Neural cell (in vitro differentiated cells): ENCODE measurements around the gene HDAC7. TPM values are rescaled to one million over a fixed set of nuclear protein-coding genes. Genes with fewer than 3 reads are reported as not detected.

Source experiments
- H2AFZ ChIP-seq: fragments of 200-600, 300-800 bp; sonication (generic), shearing (Covaris generic); 2 replicates; pipeline ENCODE4 v1.6.0; 2014; ENCODE audit warnings: low read depth, mild to moderate bottlenecking, antibody characterized with exemption, low read length, moderate library complexity
- H3F3A ChIP-seq: fragments of 200-600 bp; shearing (Covaris generic); 2 replicates; pipeline ENCODE4 v1.6.1; 2016; ENCODE audit warnings: mild to moderate bottlenecking, moderate library complexity, mixed read lengths, antibody characterized with exemption, low read length; ENCODE audit not compliant: insufficient read depth, poor library complexity, severe bottlenecking
- H3K27ac ChIP-seq: fragments of 200-600, 300-800 bp; sonication (generic), shearing (Covaris generic); 2 replicates; pipeline ENCODE4 v1.5.1; 2014; ENCODE audit warnings: mild to moderate bottlenecking, low read length, moderate library complexity
- H3K27me3 ChIP-seq: fragments of 300-800, 200-600 bp; sonication (generic), shearing (Covaris generic); 2 replicates; pipeline ENCODE4 v1.6.0; 2014; ENCODE audit warnings: mild to moderate bottlenecking, low read depth, low read length, moderate library complexity; ENCODE audit not compliant: insufficient read depth
- H3K36me3 ChIP-seq: fragments of 300-800, 200-600 bp; sonication (generic), shearing (Covaris generic); 2 replicates; pipeline ENCODE4 v1.5.1; 2014; ENCODE audit warnings: mild to moderate bottlenecking, antibody characterized with exemption, low read length, moderate library complexity; ENCODE audit not compliant: insufficient read depth
- H3K4me2 ChIP-seq: fragments of 300-800, 200-600 bp; sonication (generic), shearing (Covaris generic); 2 replicates; pipeline ENCODE4 v1.6.0; 2014; ENCODE audit warnings: mild to moderate bottlenecking, low read length
- H3K4me3 ChIP-seq: fragments of 300-800, 200-600 bp; sonication (generic), shearing (Covaris generic); 2 replicates; pipeline ENCODE4 v1.5.1; 2014; ENCODE audit warnings: mild to moderate bottlenecking, low read length, moderate library complexity
- H3K79me2 ChIP-seq: fragments of 200-600 bp; shearing (Covaris generic); replicated peaks from 2 replicates; pipeline ENCODE4 v1.6.0; 2014; ENCODE audit warnings: mild to moderate bottlenecking, low read length, moderate library complexity; ENCODE audit not compliant: insufficient read depth
- H3K9ac ChIP-seq: fragments of 300-800, 200-600 bp; sonication (generic), shearing (Covaris generic); 2 replicates; pipeline ENCODE4 v1.6.1; 2016; ENCODE audit warnings: mild to moderate bottlenecking, low read length, mixed read lengths
- H3K9me2 ChIP-seq: fragments of 200-600 bp; shearing (Covaris generic); 2 replicates; pipeline ENCODE4 v1.6.1; 2016; ENCODE audit warnings: mild to moderate bottlenecking, low read length, mixed read lengths; ENCODE audit not compliant: insufficient read depth
- H3K9me3 ChIP-seq: fragments of 200-600, 300-800 bp; sonication (generic), shearing (Covaris generic); 2 replicates; pipeline ENCODE4 v1.6.1; 2016; ENCODE audit warnings: mild to moderate bottlenecking, mixed run types, low read length, moderate library complexity, mixed read lengths
- H4K20me1 ChIP-seq: fragments of 200-600 bp; shearing (Covaris generic); 2 replicates; pipeline ENCODE4 v1.6.1; 2016; ENCODE audit warnings: mild to moderate bottlenecking, mixed run types; ENCODE audit not compliant: insufficient read depth
- EP300 ChIP-seq: fragments of 450-650 bp; conservative IDR thresholded peaks from 2 replicates; pipeline ENCODE4 v1.6.1; 2014; ENCODE audit warnings: antibody characterized with exemption, mild to moderate bottlenecking, moderate library complexity; ENCODE audit not compliant: poor library complexity, severe bottlenecking
- EZH2 ChIP-seq: fragments of 200-600, 300-800 bp; shearing (Covaris generic), sonication (generic); IDR thresholded peaks from 2 replicates; pipeline ENCODE4 v1.6.1; 2014; ENCODE audit warnings: antibody characterized with exemption, low read length, borderline replicate concordance, mild to moderate bottlenecking; ENCODE audit not compliant: insufficient read depth, poor library complexity, severe bottlenecking
- MXI1 ChIP-seq: fragments of 450-650 bp; conservative IDR thresholded peaks from 2 replicates; pipeline ENCODE4 v1.6.1; 2014; ENCODE audit warnings: antibody characterized with exemption, mild to moderate bottlenecking; ENCODE audit not compliant: poor library complexity, severe bottlenecking
- POLR2AphosphoS5 ChIP-seq: IDR thresholded peaks from 2 replicates; pipeline ENCODE4 v1.6.1; 2012
- RAD21 ChIP-seq: fragments of 450-650 bp; conservative IDR thresholded peaks from 2 replicates; pipeline ENCODE4 v1.6.1; 2014; ENCODE audit warnings: antibody characterized with exemption, mild to moderate bottlenecking, moderate library complexity
- SMC3 ChIP-seq: fragments of 450-650 bp; conservative IDR thresholded peaks from 2 replicates; pipeline ENCODE4 v1.6.1; 2014; ENCODE audit warnings: antibody characterized with exemption, mild to moderate bottlenecking, moderate library complexity; ENCODE audit not compliant: poor library complexity
- TAF1 ChIP-seq: IDR thresholded peaks from 2 replicates; pipeline ENCODE4 v1.6.1; 2012; ENCODE audit warnings: low read depth
- polyA plus RNA-seq: library from polyadenylated mRNA; depleted of rRNA; stranded (reverse); fragments of >200 nt; gene quantifications from 2 replicates; pipeline ENCODE4 v1.2.3, GENCODE V29; 2014
- TF ChIP-seq, protein P1 (sequence below): fragments of 450-650 bp; IDR thresholded peaks from 2 replicates; pipeline ENCODE4 v1.5.1; 2014; ENCODE audit warnings: antibody characterized with exemption, mild to moderate bottlenecking, moderate library complexity; ENCODE audit not compliant: poor library complexity, severe bottlenecking
- TF ChIP-seq, protein P2 (sequence below): IDR thresholded peaks from 2 replicates; pipeline ENCODE4 v1.6.1; 2012; ENCODE audit warnings: borderline replicate concordance

HDAC7 gene
- polyA plus RNA-seq, 1 donor from 2014 or later = 30.2 TPM

GRCh38 chr12:47795814-47796411, 23.8 kb downstream of the HDAC7 start:
- no peaks in the 10 kb centered on the region for H3K36me3 ChIP-seq
- H3K27me3 ChIP-seq = no peaks in the 10 kb centered on the region
- H3K9me2 ChIP-seq = no peaks in the 10 kb centered on the region
- no peaks in the 10 kb centered on the region for H3F3A ChIP-seq
- TF ChIP-seq RAD21 = no peak
- TF ChIP-seq MXI1 = no peak
- TF ChIP-seq TAF1 = no peak
- no peaks in the 10 kb centered on the region for H4K20me1 ChIP-seq
- H3K4me2 ChIP-seq = no peak overlapping the region
- H2AFZ ChIP-seq = no peak overlapping the region
- H3K4me3 ChIP-seq = no peak overlapping the region
- no peak overlapping the region for H3K27ac ChIP-seq
- H3K79me2 ChIP-seq = no peaks in the 10 kb centered on the region
- H3K9ac ChIP-seq = no peak overlapping the region
- no peaks in the 10 kb centered on the region for H3K9me3 ChIP-seq

DNA sequence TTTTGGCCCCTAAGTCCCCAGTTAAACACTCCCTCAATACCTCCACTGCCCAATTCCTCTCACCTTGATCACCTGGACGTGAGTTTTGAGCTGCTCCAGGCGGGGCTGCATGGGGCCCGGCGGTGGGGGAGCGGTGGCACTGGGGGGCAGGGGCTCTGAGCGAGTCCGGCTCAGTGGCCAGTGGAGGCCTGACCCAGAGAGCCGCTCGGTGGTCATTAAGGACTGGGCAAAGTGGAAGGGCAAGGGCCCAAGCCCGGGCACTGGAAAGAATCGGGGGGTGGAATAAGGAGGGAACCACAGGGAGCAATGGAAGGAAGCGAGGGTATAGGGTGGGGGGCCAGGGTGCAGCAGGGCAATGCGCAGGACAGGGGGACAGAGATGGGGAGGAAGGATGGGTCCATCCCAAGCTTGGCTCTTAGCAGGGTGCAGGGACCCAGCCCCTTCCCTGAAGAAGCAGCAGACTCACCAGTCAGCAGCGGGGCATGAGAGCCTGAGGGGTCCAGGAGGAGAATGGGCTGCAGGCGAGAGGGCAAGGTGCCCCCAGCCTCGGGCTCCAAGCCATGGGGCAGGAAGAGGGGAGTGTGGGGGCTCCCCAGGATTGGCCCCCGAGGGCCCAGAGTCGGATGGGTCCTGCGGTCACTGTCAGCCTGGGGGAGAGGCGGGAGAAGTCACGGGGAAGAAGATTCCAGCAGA, 24.4 kb downstream of the HDAC7 start:
- H3K27me3 ChIP-seq = no peaks in the 10 kb centered on the region
- no peaks in the 10 kb centered on the region for H3K36me3 ChIP-seq
- no peaks in the 10 kb centered on the region for H4K20me1 ChIP-seq
- no peak overlapping the region for H3K4me3 ChIP-seq
- TF ChIP-seq POLR2AphosphoS5 (no peak), MXI1 (no peak), SMC3 (no peak), EP300 (no peak), EZH2 (no peak), RAD21 (no peak), TAF1 (no peak)
- TF ChIP-seq, protein P1, sequence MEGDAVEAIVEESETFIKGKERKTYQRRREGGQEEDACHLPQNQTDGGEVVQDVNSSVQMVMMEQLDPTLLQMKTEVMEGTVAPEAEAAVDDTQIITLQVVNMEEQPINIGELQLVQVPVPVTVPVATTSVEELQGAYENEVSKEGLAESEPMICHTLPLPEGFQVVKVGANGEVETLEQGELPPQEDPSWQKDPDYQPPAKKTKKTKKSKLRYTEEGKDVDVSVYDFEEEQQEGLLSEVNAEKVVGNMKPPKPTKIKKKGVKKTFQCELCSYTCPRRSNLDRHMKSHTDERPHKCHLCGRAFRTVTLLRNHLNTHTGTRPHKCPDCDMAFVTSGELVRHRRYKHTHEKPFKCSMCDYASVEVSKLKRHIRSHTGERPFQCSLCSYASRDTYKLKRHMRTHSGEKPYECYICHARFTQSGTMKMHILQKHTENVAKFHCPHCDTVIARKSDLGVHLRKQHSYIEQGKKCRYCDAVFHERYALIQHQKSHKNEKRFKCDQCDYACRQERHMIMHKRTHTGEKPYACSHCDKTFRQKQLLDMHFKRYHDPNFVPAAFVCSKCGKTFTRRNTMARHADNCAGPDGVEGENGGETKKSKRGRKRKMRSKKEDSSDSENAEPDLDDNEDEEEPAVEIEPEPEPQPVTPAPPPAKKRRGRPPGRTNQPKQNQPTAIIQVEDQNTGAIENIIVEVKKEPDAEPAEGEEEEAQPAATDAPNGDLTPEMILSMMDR = no peak
- TF ChIP-seq, protein P2, sequence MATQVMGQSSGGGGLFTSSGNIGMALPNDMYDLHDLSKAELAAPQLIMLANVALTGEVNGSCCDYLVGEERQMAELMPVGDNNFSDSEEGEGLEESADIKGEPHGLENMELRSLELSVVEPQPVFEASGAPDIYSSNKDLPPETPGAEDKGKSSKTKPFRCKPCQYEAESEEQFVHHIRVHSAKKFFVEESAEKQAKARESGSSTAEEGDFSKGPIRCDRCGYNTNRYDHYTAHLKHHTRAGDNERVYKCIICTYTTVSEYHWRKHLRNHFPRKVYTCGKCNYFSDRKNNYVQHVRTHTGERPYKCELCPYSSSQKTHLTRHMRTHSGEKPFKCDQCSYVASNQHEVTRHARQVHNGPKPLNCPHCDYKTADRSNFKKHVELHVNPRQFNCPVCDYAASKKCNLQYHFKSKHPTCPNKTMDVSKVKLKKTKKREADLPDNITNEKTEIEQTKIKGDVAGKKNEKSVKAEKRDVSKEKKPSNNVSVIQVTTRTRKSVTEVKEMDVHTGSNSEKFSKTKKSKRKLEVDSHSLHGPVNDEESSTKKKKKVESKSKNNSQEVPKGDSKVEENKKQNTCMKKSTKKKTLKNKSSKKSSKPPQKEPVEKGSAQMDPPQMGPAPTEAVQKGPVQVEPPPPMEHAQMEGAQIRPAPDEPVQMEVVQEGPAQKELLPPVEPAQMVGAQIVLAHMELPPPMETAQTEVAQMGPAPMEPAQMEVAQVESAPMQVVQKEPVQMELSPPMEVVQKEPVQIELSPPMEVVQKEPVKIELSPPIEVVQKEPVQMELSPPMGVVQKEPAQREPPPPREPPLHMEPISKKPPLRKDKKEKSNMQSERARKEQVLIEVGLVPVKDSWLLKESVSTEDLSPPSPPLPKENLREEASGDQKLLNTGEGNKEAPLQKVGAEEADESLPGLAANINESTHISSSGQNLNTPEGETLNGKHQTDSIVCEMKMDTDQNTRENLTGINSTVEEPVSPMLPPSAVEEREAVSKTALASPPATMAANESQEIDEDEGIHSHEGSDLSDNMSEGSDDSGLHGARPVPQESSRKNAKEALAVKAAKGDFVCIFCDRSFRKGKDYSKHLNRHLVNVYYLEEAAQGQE = no peak
- no peak overlapping the region for H3K27ac ChIP-seq
- no peak overlapping the region for H3K4me2 ChIP-seq
- no peaks in the 10 kb centered on the region for H3K79me2 ChIP-seq
- no peaks in the 10 kb centered on the region for H3K9me2 ChIP-seq
- no peak overlapping the region for H2AFZ ChIP-seq
- no peak overlapping the region for H3K9ac ChIP-seq
- no peaks in the 10 kb centered on the region for H3F3A ChIP-seq
- H3K9me3 ChIP-seq = no peaks in the 10 kb centered on the region
